ENCODE data around the gene GRK5. TPM values are rescaled to one million over a fixed set of nuclear protein-coding genes. Genes with fewer than 3 reads are reported as not detected.

The GRK5 gene
- total and polyA plus RNA-seq, 12 donors = 9.3 to 96.4 (median 21.5) TPM

GRCh38 chr10:119326167-119326566, 118.8 kb downstream of the GRK5 start:
- no peak for TF ChIP-seq POLR2A (IDR thresholded peaks at IDR 0.05)
- TF ChIP-seq CTCF (IDR thresholded peaks at IDR 0.05) = no peak
- WGBS, 4 donors = 89 to 97% (median 92%) methylated on average over 10 of the region's 10 CpGs
- no peak overlapping the region for H3K4me3 ChIP-seq
- DNase-seq = no peak
- intact Hi-C loops (cut with DNase I) = no loop called here
- no peaks in the 10 kb centered on the region for H3K36me3 ChIP-seq (replicated peaks in 1 of 2)
- no peak overlapping the region for H3K27ac ChIP-seq
- H3K4me1 ChIP-seq (replicated peaks in 1 of 2) = no peaks in the 10 kb centered on the region
- H3K9me3 ChIP-seq (replicated peaks in 1 of 3) = no peaks in the 10 kb centered on the region
- H3K27me3 ChIP-seq = no peaks in the 10 kb centered on the region

GRCh38 chr10:119327096-119327745, 119.8 kb downstream of the GRK5 start:
- no peak for TF ChIP-seq POLR2A (IDR thresholded peaks at IDR 0.05)
- TF ChIP-seq CTCF (IDR thresholded peaks at IDR 0.05) = no peak
- H3K4me1 ChIP-seq (replicated peaks in 1 of 2) = no peaks in the 10 kb centered on the region
- WGBS, 4 donors = 85 to 93% (median 86%) methylated on average over 7 to 14 of the region's 14 CpGs
- H3K9me3 ChIP-seq (replicated peaks in 1 of 3) = no peaks in the 10 kb centered on the region
- H3K4me3 ChIP-seq = no peak overlapping the region
- H3K27me3 ChIP-seq = no peaks in the 10 kb centered on the region
- no peaks in the 10 kb centered on the region for H3K36me3 ChIP-seq (replicated peaks in 1 of 2)
- DNase-seq = no peak
- H3K27ac ChIP-seq = no peak overlapping the region
- intact Hi-C loops (cut with DNase I) = no loop called here

GRCh38 chr10:119328223-119328622, 120.9 kb downstream of the GRK5 start:
- WGBS, 4 donors = 83 to 100% (median 93%) methylated on average over 2 of the region's 2 CpGs
- intact Hi-C loops (cut with DNase I) = no loop called here

GRCh38 chr10:119330342-119330741, 123.0 kb downstream of the GRK5 start:
- no peaks in the 10 kb centered on the region for H3K9me3 ChIP-seq (replicated peaks in 1 of 3)
- no peaks in the 10 kb centered on the region for H3K36me3 ChIP-seq (replicated peaks in 1 of 2)
- H3K4me1 ChIP-seq (replicated peaks in 1 of 2) = peaks cover 0 to 2% of the 10 kb centered on the region in 2 donors
- 84 to 98% (median 92%) methylated on average over 5 of the region's 5 CpGs for WGBS, 4 donors
- TF ChIP-seq CTCF (IDR thresholded peaks at IDR 0.05) (no peak), POLR2A (IDR thresholded peaks at IDR 0.05) (no peak)
- intact Hi-C loops (cut with DNase I) = no loop called here
- no peaks in the 10 kb centered on the region for H3K27me3 ChIP-seq
- no peak for DNase-seq
- H3K27ac ChIP-seq = no peak overlapping the region
- H3K4me3 ChIP-seq = no peak overlapping the region

More at GRCh38 chr10:119328223-119328622, 120.9 kb downstream of the GRK5 start:
- H3K27ac ChIP-seq = no peak overlapping the region
- no peaks in the 10 kb centered on the region for H3K36me3 ChIP-seq (replicated peaks in 1 of 2)
- H3K27me3 ChIP-seq = no peaks in the 10 kb centered on the region
- no peaks in the 10 kb centered on the region for H3K4me1 ChIP-seq (replicated peaks in 1 of 2)
- no peak for DNase-seq
- no peak overlapping the region for H3K4me3 ChIP-seq
- TF ChIP-seq POLR2A (IDR thresholded peaks at IDR 0.05) = no peak
- TF ChIP-seq CTCF (IDR thresholded peaks at IDR 0.05) = no peak
- no peaks in the 10 kb centered on the region for H3K9me3 ChIP-seq (replicated peaks in 1 of 3)
